SJCRH30 (cell line): ENCODE data around the gene INTS4. TPM values are rescaled to one million over a fixed set of nuclear protein-coding genes. Genes with fewer than 3 reads are reported as not detected.
"Not testable (repeated sequence)": the region's sequence is repeated elsewhere in the genome, so short reads cannot be mapped to it uniquely, and the experiment has no call there.

Source experiments
- DNase-seq, 2 experiments: peaks; one replicate each; pipeline ENCODE4 v3.0.0-alpha.2; 2015 to 2020
- H3K27ac ChIP-seq: fragments of 250-450 bp; sonication (Bioruptor Pico); 2 replicates; pipeline ENCODE4 v1.5.1; 2020; ENCODE audit warnings: mild to moderate bottlenecking, moderate library complexity
- H3K27me3 ChIP-seq: fragments of 250-450 bp; sonication (Bioruptor Pico); 2 replicates; pipeline ENCODE4 v1.5.1; 2020; ENCODE audit warnings: mild to moderate bottlenecking, moderate library complexity
- H3K36me3 ChIP-seq: fragments of 250-450 bp; sonication (Bioruptor Pico); 2 replicates; pipeline ENCODE4 v1.5.1; 2020; ENCODE audit warnings: mild to moderate bottlenecking, moderate library complexity
- H3K4me1 ChIP-seq: fragments of 250-450 bp; sonication (Bioruptor Pico); 2 replicates; pipeline ENCODE4 v1.5.1; 2020; ENCODE audit warnings: mild to moderate bottlenecking, moderate library complexity
- H3K4me3 ChIP-seq: fragments of 250-450 bp; sonication (Bioruptor Pico); 2 replicates; pipeline ENCODE4 v1.5.1; 2020; ENCODE audit warnings: mild to moderate bottlenecking, moderate library complexity
- H3K9me3 ChIP-seq: fragments of 250-450 bp; sonication (Bioruptor Pico); replicated peaks from 2 replicates; pipeline ENCODE4 v1.5.1; 2020; ENCODE audit warnings: mild to moderate bottlenecking, moderate library complexity
- total RNA-seq: library from RNA; depleted of rRNA; stranded (reverse); fragments of >200 nt; shearing (Covaris generic); gene quantifications from 2 replicates; pipeline ENCODE4 v1.2.3, GENCODE V29; 2014

Gene INTS4
- total RNA-seq, 1 experiment from 2014 or later: 33.0 TPM

DNA sequence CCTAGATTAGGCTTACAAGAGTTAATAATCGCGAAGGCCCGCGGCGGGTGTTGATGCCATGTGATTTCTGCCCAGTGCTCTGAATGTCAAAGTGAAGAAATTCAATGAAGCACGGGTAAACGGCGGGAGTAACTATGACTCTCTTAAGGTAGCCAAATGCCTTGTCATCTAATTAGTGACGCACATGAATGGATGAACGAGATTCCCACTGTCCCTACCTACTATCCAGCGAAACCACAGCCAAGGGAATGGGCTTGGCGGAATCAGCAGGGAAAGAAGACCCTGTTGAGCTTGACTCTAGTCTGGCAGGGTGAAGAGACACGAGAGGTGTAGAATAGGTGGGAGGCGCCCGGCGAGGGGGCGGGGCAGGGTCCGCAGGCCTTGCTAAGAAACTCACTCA lies 108.1 kb downstream of the INTS4 start:
- Histone ChIP-seq H3K4me1 (peaks cover 17% of the 10 kb centered on the region), H3K4me3 (no peak overlapping the region), H3K27me3 (no peaks in the 10 kb centered on the region), H3K27ac (no peak overlapping the region), H3K9me3 (0 out of 2 replicates have a peak, but pooled peaks cover 5% of the 10 kb centered on the region), H3K36me3 (peaks cover 8% of the 10 kb centered on the region; the same call in 1 of the 2 replicates)
- DNase-seq: no peak

DNA sequence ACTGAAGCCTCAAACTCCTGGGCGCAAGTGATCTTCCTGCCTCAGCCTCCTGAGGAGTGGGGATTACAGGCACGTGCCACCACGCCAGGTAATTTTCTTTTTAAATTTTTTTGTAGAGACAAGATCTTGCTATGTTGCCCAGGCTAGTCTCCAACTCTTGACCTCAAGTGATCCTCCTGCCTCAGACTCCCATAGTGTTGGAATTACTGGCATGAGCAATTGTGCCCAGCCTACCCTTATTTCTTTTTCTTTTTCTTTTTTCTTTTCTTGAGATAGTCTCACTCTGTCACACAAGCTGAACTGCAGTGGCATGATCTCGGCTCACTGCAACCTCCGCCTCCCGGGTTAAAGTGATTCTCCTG lies 109.7 kb downstream of the INTS4 start:
- DNase-seq: no peak
- Histone ChIP-seq H3K4me1 (peaks cover 17% of the 10 kb centered on the region), H3K27ac (peak overlapping the region; percentile 53; the same call in 1 of the 2 replicates), H3K36me3 (peaks cover 13% of the 10 kb centered on the region; the same call in 1 of the 2 replicates), H3K4me3 (no peak overlapping the region), H3K9me3 (0 out of 2 replicates have a peak, but pooled peaks cover 5% of the 10 kb centered on the region), H3K27me3 (no peaks in the 10 kb centered on the region)

DNA sequence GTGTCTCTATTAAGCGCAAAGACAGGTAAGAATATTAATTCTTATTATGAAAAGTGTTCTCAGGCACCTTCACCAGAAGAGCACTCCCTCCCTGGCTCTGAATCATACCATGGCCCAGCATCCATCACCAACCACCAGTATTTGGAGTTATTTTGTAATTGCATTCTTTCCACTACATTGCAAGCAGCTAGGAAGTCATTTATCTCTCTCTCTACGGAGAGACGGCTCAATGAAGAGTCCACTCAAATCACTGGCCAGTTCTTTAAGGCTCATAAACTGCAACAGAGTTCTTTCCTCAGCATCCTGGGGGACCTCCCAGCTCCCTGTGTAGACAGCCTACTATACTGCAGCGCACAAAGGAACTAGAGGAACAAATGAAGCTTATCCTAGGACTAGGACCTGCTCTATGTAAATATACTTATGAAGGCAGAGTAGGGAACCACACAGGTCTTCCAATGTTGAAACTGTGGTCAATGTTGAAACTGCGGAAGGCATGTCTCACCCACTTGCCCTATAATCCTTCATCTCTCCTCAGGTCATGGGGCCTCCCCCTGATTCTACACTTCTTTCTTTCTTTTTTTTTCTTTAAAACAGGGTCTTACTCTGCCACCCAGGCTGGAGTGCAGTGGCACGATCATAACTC lies 110.2 kb downstream of the INTS4 start:
- Histone ChIP-seq H3K27me3 (no peaks in the 10 kb centered on the region), H3K9me3 (0 out of 2 replicates have a peak, but pooled peaks cover 5% of the 10 kb centered on the region), H3K4me3 (no peak overlapping the region), H3K36me3 (peaks cover 17% of the 10 kb centered on the region; the same call in 1 of the 2 replicates), H3K4me1 (peaks cover 17% of the 10 kb centered on the region), H3K27ac (peak overlapping the region; percentile 53)
- peak in 1 of 2 experiments; percentile 18 for DNase-seq

DNA sequence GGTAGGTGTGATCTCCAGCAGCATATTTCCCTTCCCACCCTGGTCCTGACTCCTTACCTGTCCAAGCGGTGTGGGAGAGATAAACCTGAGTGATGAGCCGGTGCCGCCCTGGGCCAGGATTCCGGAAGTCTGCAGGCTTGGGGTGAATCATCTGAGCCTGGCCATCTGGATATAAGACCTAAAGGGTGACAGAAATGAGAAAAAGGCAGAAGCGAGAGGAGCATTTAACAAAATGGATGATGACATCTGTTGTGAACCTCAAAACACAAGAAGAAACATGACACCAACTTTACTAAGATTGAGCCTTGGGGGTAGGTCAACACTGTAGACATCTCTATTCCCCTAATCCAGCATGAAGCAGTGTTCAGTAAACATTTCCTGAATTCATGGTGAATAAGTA lies 110.7 kb downstream of the INTS4 start:
- Histone ChIP-seq H3K27ac (peak overlapping the region; percentile 53), H3K27me3 (no peaks in the 10 kb centered on the region)
- DNase-seq: peak; percentile 32 to 79

DNA sequence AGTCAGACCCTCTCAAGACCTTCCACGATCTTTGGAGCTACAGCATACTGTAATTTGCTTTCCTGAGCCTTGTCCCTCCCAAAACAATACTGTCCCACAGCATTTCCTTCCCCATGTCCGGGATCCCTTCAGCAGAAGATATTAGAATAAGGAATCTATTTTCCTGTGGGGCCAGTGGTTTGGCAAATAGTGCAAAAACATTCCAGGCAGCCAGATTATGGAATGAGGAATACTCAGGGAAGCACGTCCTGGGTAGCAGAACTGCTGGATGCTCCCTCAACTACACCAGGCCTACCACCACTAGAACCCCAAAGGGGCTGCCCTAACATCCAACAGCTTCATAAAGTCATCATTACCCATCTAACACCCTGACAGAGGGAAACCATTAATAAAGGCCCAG lies 112.1 kb downstream of the INTS4 start:
- DNase-seq: no peak
- no peaks in the 10 kb centered on the region for H3K27me3 ChIP-seq
- no peak overlapping the region for H3K27ac ChIP-seq
- no peak overlapping the region for H3K4me3 ChIP-seq
- H3K36me3 ChIP-seq: peaks cover 19% of the 10 kb centered on the region; the same call in 1 of the 2 replicates
- no peaks in the 10 kb centered on the region for H3K9me3 ChIP-seq
- H3K4me1 ChIP-seq: peaks cover 17% of the 10 kb centered on the region

More for the DNA sequence above, 110.7 kb downstream of the INTS4 start:
- H3K4me3 ChIP-seq: no peak overlapping the region
- peaks cover 17% of the 10 kb centered on the region for H3K4me1 ChIP-seq
- H3K9me3 ChIP-seq: 0 out of 2 replicates have a peak, but pooled peaks cover 2% of the 10 kb centered on the region
- H3K36me3 ChIP-seq: peaks cover 19% of the 10 kb centered on the region; the same call in 1 of the 2 replicates

GRCh38 chr11:77879218-77879617 lies 115.2 kb downstream of the INTS4 start:
- Histone ChIP-seq H3K4me1 (peaks cover 11% of the 10 kb centered on the region), H3K27ac (no peak overlapping the region), H3K4me3 (no peak overlapping the region), H3K9me3 (no peaks in the 10 kb centered on the region), H3K36me3 (peaks cover 23% of the 10 kb centered on the region; the same call in 1 of the 2 replicates), H3K27me3 (no peaks in the 10 kb centered on the region)
- peak; percentile 13 to 22 for DNase-seq

GRCh38 chr11:77878247-77878646 lies 116.2 kb downstream of the INTS4 start:
- not testable (repeated sequence) for H3K27me3 ChIP-seq, H3K27ac ChIP-seq
- peak; percentile 19 to 40 for DNase-seq

DNA sequence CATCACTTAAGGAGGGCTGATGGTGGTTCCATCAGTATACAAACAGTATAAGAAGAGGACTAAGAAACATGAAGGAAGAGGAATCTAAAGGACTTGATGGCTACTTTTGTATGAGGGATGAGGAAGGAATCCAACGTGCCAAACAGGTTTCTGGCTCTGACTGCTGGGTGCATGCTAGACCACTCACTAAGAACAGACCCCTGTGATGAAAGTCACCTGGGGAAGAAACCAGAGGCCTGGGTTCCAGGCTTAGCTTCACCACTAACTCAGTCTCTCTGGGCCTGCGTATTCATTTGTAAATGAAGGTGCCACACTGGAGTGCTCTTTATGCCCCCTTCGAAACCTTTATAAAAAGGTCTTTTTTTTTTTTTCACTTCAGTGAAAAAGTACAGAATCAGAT lies 118.4 kb downstream of the INTS4 start:
- no peak for DNase-seq
- Histone ChIP-seq H3K36me3 (peaks cover 17% of the 10 kb centered on the region), H3K27ac (no peak overlapping the region), H3K9me3 (no peaks in the 10 kb centered on the region), H3K4me1 (no peaks in the 10 kb centered on the region; the same call in 1 of the 2 replicates), H3K27me3 (no peaks in the 10 kb centered on the region), H3K4me3 (no peak overlapping the region)

More at GRCh38 chr11:77878247-77878646, 116.2 kb downstream of the INTS4 start:
- not testable (repeated sequence) for H3K9me3 ChIP-seq, H3K4me1 ChIP-seq, H3K4me3 ChIP-seq
- H3K36me3 ChIP-seq: peaks cover 24% of the 10 kb centered on the region; the same call in 1 of the 2 replicates

DNA sequence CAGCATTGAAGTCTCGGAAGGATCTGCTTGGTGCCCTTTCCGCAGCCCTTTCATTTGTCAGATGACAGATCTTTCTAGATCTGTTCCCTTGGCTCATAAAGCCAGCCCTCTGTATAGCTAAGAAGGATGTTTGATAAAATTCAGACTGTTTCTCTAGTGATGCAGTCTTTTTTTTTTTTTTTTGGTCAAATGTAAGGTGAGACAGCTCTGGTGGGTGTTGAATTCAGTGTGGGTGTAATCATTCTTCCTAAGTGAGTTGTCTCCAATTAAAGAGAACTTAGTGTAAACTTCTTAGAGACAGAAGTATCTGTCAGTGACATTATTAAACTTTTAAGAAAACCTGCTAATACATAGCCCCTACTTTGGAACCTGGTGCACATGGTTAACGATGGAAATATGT lies 120.3 kb downstream of the INTS4 start:
- H3K4me1 ChIP-seq: no peaks in the 10 kb centered on the region; the same call in 1 of the 2 replicates
- no peak overlapping the region for H3K27ac ChIP-seq
- H3K27me3 ChIP-seq: no peaks in the 10 kb centered on the region
- no peak for DNase-seq
- no peaks in the 10 kb centered on the region for H3K9me3 ChIP-seq
- peaks cover 15% of the 10 kb centered on the region for H3K36me3 ChIP-seq
- H3K4me3 ChIP-seq: no peak overlapping the region

DNA sequence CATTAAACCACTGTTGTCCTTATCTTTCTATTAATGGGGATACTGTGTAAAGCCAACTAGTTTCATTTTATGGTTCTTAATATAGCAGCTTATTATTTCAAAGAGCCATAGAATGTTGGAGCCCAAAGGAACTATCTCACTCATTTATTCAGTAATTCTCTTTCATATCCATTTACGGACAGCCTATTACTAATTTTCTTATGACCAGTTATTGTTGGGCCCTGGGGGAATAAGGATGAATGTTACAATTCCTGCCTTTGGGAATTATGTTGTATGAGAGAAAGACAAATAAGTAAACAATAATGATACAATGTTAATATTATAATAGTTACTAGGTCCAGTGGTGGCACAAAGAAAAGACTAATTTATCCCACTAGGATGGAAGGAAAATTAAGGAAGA lies 121.1 kb downstream of the INTS4 start:
- H3K9me3 ChIP-seq: no peaks in the 10 kb centered on the region
- no peak overlapping the region for H3K27ac ChIP-seq
- DNase-seq: no peak
- no peaks in the 10 kb centered on the region for H3K27me3 ChIP-seq
- no peaks in the 10 kb centered on the region; the same call in 1 of the 2 replicates for H3K4me1 ChIP-seq
- H3K36me3 ChIP-seq: peaks cover 14% of the 10 kb centered on the region
- H3K4me3 ChIP-seq: no peak overlapping the region

- Histone ChIP-seq H3K4me3 (no peak overlapping the region), H3K36me3 (peaks cover 16% of the 10 kb centered on the region), H3K9me3 (no peaks in the 10 kb centered on the region), H3K4me1 (no peaks in the 10 kb centered on the region), H3K27ac (no peak overlapping the region), H3K27me3 (no peaks in the 10 kb centered on the region)
- no peak for DNase-seq
Measured at GRCh38 chr11:77871855-77872254, 122.6 kb downstream of the INTS4 start.

- H3K27ac ChIP-seq: no peak overlapping the region
- H3K4me1 ChIP-seq: no peaks in the 10 kb centered on the region
- no peaks in the 10 kb centered on the region for H3K27me3 ChIP-seq
- H3K9me3 ChIP-seq: no peaks in the 10 kb centered on the region; the same call in 1 of the 2 replicates
- DNase-seq: no peak
- no peak overlapping the region for H3K4me3 ChIP-seq
- peaks cover 12% of the 10 kb centered on the region for H3K36me3 ChIP-seq
Measured at GRCh38 chr11:77868744-77869143, 125.7 kb downstream of the INTS4 start.

DNA sequence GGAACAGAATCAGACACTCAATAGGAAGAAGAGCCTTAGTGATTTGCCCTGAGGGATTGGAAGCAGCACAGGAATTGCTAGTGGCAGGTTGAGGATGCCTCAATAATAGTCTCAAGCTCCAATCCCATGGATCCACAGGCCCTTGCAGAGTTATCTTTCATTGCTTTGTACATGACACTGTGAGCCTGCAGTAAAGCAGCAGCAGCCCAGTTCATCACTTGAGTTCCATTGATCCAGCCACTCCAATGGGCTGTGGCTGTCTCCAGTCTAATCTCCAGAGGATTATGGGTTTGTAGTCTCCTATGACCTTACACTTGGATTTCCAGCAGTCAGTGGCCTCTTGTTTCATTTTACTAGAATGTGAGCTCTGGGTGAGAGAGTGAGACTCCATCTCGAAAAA lies 128.1 kb downstream of the INTS4 start:
- Histone ChIP-seq H3K4me3 (no peak overlapping the region), H3K27ac (no peak overlapping the region), H3K27me3 (no peaks in the 10 kb centered on the region), H3K9me3 (no peaks in the 10 kb centered on the region; the same call in 1 of the 2 replicates), H3K36me3 (peaks cover 6% of the 10 kb centered on the region; the same call in 1 of the 2 replicates), H3K4me1 (no peaks in the 10 kb centered on the region)
- no peak for DNase-seq

DNA sequence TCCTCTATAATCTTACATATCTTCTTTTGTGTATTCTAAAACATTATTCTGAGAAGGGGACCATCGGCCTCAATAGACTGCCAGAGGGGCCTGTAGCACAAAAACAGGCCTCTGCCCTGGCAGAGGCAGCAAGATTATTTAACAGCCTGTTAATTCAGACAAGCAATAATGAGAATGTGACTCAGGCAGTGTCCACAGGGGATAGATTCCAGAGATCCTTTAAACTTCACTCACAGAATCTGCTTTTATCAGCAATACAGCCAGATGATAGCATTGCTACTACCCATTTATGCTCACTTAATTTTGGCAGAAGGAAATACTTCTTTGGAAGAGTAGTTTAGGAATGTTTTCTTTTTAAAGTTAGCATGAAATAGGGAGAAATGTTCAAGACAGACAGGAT lies 128.7 kb downstream of the INTS4 start:
- Histone ChIP-seq H3K27me3 (no peaks in the 10 kb centered on the region), H3K4me1 (no peaks in the 10 kb centered on the region), H3K27ac (no peak overlapping the region), H3K36me3 (0 out of 2 replicates have a peak, but pooled peaks cover 6% of the 10 kb centered on the region), H3K4me3 (no peak overlapping the region), H3K9me3 (no peaks in the 10 kb centered on the region; the same call in 1 of the 2 replicates)
- no peak for DNase-seq

- H3K27ac ChIP-seq, DNase-seq, H3K27me3 ChIP-seq, H3K4me1 ChIP-seq, H3K36me3 ChIP-seq, H3K9me3 ChIP-seq, H3K4me3 ChIP-seq: not testable (repeated sequence)
Measured at GRCh38 chr11:77861444-77861843, 133.0 kb downstream of the INTS4 start.
